ENCODE data around the gene EP400.
"Not testable (repeated sequence)": the region's sequence is repeated elsewhere in the genome, so short reads cannot be mapped to it uniquely, and the experiment has no call there.

The EP400 gene

DNA sequence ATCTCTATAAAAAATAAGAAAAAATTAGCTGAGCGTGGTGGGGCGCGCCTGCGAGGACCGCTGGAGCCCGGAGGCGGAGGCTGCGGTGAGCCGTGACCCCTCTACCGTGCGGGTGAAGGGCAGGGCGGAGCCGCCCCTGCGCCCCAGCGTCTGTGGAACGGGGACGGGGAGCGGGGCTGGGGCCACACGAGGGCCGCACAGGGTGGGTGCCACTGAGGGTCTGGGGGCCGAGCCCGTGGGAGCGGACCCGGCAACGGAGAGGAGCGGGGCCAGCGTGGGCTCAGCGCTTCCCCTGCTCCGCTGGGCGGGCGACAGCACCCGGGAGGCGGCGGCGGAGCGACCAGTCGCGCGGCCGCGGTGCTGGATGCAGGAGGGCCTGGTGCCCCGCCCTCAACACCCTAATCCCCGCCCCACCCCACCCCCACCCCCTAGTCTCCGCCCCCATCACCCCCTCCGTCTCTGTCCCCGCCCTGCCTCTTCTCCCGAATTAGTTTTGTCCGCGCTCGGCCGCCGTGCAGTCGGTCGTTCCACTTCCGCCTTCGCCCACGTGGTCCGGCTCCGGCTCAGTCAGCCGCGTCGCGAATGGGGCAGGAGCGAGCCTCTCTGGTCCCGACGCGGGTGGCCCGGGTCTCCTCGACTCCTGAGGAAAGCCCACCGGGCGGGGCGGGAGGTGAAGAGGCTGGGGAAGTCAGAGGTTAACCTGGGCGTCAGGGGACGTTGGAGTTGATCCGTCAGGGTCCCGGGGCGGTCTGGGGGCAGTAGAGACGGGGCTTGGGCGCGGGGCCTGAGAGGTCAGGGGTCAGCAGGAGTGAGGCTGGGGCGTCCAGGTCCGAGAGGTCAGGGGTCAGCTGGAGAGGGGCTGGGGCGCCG, 20.8 kb upstream of the EP400 start, which contains the start of gene PUS1:
Gene PUS1, plus strand, starts transcription at position 566 of the 870 bp plus-strand sequence. CDS start 447 bp downstream, outside the sequence.
- DNase-seq: peak; percentile 97 to 99 (median 98)

DNA sequence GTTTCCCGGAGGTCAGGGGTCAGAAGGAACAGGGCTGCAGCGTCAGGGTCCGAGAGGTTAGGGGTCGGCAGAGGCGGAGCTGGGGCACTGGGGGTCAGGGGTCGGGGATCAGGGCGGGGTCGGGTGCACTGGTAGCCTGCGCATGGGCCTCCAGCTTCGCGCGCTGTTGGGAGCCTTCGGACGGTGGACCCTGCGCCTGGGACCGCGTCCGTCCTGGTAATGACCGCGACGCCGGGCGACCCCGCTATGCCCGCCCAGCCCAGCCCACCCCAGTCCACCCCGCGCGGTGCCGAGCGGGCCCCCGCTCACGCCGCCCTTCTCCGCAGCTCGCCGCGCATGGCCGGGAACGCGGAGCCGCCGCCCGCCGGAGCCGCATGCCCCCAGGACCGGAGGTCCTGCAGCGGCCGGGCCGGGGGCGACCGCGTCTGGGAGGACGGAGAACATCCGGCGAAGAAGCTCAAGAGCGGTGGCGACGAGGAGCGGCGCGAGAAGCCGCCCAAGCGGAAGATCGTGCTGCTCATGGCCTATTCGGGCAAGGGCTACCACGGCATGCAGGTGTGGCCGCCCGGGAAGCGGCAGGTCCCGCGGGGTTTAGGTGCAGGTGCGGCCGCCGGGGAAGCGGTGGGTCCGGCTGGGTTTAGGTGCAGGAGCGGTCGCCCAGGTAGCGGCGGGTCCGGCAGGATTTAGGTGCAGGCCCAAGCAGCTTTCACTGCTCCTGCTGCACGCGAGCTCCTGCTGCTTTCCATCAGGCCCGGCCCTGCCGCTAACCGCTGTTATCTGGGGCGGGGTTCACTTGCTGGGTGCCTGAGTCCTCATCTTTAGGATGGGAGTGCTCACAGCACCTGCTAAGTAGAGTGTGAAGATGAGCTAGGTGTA, 19.9 kb upstream of the EP400 start:
- DNase-seq: peak; percentile 5 to 51 (median 30)

DNA sequence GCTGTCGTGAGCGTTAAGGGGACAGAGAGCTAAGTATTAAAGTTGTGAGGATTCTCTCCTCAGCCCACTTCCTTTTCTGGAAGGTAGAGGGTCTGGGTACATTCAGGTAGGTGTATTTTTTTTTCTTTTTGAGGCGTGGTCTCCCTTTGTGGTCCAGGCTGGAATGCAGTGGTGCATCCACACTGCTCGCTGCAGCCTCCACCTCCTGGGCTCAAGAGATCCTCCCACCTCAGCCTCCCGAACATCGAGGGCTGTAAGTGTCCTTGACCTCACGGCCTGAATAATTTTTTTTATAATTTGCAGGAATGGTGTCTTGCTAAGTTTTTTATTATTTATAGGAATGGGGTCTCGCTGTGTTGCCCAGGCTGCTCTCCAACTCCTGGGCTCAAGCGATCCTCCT, 19.2 kb upstream of the EP400 start:
- no peak for DNase-seq

DNA sequence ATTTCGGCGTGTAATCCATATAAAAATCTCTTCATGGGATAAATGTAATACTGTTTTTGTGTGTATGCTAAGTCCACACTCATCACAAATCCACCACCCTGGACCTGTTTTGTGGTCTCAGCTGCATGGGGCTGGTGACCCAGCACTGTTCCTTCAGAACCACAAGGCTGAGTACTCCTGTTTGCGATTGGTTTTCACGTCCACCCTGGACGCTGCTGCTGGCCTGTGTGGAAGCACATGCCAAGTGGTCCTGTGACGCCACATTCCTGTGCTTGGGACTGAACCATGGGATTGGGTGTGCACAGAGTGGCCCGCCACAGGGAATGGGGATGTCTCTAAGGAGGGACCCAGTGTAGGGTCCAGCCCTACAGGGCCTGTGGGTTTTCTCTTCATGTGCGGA, 16.4 kb upstream of the EP400 start:
- no peak for DNase-seq

DNA sequence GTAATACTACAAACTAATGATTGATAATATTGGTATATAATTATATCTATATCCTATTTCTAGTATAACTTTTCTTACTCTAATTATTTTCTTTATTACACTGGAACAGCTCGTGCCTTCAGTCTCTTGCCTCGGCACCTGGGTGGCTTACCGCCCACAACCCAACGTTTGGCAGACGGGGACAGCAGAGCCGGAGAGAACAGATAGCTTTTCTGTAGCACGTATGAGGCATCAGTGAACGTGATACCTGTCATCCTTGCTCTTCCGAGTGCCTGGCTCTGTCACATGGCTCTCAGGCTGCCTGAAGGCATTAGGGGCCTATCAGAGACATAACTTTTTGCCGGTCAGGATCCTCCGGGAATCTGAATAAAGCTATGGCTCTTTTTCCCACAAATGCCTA, 15.2 kb upstream of the EP400 start:
- no peak for DNase-seq

DNA sequence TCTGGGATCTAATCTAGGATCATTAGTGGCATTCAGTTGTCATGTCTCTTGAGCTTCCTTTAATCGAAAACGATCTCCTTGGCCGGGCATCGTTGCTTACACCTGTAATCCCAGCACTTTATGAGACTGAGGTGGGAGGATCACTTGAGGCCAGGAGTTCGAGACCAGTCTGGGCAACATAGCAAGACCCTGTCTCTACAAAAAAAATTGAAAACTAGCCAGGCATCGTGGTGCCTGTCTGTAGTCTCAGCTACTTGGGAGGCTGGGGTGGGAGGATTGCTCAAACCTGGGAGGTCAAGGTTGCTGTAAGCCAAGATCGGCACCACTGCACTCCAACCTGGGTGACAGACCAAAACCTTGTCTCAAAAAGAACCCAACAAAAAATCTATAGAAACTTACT, 11.7 kb upstream of the EP400 start:
- no peak for DNase-seq

DNA sequence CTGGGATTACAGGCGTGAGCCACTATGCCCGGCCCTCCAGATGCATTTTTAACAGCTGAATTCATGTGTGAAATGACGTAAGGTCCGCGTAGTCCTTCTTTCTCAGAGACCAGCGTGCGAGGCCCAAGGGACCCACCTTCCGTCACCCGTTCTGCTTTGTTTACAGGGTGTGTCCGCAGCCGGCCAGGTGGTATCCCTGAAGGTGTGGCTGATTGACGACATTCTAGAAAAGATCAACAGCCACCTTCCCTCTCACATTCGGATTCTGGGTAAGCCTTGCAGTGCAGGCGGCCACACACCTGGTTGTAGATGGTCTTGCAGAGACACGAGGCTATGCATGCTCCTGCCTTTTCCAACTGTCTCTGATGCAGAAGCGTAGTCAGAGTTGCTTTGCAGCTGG, 10.7 kb upstream of the EP400 start:
- no peak for DNase-seq

DNA sequence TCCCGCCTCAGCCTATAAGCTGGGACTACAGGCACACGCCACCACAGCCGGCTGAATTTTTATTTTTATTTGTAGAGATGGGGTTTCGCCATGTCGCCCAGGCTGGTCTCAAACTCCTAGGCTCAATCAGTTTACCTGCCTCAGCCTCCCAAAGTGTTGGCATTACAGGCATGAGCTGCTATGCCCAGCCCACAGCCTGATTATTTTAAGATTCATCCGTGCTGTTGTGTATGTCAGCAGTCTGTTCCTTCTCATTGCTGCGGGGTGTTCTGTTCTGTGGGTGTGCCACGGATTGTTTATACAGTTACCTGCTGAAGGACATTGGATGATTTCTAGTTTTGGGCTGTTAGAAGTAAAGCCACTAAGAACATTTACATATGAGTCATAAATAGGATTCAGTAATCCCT, 9.6 kb upstream of the EP400 start:
- no peak for DNase-seq

DNA sequence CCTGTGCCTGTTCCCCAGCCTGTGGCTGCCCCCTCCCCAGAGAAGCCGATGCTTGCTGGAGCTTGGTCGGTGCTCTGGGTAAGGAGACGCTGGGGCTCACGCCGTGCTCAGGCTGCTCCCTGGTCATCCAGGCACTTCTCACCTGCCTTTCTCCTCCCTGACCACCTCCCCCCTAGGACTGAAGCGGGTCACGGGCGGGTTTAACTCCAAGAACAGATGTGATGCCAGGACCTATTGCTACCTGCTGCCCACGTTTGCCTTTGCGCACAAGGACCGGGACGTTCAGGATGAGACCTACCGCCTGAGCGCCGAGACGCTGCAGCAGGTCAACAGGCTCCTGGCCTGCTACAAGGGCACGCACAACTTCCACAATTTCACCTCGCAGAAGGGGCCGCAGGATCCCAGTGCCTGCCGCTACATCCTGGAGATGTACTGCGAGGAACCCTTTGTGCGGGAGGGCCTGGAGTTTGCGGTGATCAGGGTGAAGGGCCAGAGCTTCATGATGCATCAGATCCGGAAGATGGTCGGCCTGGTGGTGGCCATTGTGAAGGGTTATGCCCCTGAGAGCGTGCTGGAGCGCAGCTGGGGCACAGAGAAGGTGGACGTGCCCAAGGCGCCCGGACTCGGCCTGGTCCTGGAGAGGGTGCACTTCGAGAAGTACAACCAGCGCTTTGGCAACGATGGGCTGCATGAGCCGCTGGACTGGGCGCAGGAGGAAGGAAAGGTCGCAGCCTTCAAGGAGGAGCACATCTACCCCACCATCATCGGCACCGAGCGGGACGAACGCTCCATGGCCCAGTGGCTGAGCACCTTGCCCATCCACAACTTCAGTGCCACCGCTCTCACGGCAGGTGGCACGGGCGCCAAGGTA, 8.4 kb upstream of the EP400 start:
- no peak for DNase-seq

DNA sequence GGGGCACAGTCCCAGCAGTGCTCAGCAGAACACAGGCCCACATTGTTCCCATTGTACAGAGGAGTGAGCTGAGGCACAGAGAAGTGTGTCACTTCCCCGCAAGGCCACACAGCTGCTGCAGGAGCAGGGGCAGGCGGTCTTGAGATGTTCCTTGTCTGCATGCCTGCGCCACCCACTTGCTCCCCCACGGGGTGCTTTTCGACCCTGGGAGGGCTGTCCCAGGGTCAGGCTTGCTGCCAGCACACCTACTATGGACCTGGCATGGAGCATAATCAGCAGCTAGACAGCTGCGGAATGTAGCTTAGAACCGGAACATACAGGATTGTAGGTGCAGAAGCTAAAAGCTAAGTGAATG, 7.8 kb upstream of the EP400 start:
- no peak for DNase-seq

DNA sequence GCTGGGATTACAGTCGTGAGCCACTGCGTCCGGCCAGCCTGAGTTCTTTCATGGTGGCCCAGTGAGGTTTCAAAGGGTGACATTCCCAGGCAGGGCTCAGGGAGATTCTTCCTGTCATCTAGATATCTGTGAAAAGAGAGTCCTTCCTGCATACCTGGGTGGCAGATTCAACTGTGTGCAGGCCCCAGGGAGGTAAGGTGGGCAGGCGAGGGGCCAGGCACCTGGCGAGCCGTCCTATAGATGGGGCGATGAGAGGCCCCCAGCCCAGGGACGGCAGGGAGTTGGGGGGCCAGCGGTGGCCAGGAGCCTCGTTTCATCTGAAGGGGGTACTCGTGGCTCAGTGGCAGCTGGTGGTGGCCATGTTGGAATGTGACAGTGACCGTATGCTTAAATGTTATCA, 7.1 kb upstream of the EP400 start:
- no peak for DNase-seq

DNA sequence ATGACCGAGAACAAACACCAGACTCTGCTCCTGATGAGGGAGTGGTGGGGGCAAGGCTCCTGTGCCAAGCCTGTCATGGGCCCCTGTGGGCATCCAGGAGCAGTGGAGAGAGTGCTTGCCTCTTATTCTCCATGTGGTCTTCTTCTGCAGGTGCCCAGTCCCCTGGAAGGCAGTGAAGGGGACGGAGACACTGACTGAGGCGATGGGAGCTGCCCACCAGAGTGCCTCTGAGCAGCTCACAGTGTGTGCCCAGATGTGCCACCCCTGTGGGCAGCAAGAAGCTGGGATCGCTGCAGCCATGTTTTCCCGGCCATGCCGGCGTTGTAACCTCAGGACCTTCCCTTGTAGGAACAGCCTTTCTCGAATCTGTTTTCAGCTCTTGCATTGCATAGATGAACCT, 6.4 kb upstream of the EP400 start:
- DNase-seq: no peak

DNA sequence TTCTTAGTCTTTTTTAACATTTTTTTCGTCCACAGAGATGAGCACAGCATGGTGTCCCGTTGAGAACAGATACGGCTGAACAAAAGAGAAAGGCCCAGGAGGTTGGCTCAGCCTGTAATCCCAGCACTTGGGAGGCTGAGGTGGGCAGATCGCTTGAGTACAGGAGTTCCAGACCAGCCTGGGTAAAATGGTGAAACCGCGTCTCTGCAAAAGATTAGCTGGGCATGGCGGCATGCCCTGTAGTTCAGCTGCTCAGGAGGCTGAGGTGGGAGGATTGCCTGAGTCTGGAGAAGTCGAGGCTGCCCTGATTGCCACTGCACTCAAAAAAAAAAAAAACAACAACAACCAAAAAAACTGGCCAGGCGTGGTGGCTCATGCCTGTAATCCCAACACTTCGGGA, 5.9 kb upstream of the EP400 start:
- DNase-seq: no peak

DNA sequence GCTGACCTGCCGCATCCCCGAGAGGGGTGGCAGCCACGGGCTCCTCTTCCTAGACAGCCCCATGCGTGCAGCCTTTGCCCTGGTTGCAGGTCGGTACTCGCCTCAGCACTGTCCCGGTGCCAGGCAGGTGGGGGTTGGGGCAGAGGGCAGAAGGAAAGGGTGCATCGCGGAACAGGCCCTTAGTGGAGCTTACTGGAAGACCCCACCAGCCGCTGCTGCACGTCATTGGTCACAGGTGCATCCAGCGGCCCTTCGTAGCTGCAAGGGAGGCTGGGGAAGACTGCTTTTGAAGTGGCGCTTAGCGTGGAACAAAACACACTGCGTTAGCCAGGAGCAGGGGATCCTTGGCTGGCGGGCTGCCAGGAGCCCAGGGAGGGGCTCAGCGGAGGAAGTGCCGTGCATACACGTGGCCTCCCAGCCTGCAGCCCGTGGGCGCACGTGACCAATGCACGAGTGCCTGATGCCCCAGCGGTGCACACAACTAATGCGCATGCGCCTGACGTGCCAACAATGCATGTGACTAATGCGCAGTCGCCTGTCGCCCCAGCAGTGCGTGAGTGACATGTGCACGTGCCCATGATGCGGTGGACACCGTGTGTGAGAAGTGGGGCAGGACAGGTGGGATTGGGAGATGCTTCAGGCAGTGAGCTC, 5.0 kb upstream of the EP400 start:
- no peak for DNase-seq

DNA sequence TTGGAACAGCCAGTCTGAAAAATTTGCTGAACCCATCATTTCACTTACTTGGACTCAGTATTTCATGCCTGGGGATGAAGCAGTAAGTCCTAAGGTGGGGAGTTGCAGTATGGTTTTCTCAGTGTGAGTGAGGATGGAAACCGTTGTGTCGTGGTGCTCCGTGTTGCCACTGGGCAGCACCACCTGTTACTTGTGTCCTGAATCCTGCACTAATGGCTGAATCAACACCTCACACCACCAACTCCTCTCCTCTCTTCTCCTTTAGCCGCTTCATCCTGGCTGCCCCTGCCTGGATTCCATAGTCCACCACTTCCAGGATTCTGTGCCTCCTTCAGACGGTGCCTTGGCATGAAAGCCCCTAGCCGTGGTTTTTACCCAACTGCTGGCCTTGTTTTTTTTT, 3.0 kb upstream of the EP400 start:
- no peak for DNase-seq

DNA sequence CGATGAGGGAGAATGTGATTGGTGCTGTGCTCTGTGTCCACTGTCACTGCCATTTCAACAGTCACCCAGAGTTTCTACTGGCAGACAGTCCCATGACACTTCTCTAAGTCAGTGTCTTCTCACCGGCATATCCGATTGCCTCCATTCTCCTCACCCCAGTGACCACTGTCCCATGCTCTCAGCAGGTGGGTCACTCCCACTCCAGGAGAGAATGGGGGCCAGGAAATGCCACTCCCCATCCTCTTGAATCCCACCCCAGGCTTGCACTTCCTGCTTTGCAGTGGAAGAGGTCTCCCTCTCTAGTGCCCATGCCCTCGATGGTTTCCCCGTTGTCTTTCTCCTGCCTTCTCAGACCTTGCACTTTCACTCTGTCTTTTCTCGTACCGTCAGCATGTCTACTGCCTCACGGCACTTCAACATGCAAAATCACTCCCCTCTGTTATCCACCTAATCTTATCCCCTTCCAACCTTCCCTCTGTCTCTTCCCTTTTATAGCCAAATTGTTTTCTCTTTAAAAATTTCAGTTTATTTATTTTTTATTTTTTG, 2.2 kb upstream of the EP400 start:
- DNase-seq: no peak

DNA sequence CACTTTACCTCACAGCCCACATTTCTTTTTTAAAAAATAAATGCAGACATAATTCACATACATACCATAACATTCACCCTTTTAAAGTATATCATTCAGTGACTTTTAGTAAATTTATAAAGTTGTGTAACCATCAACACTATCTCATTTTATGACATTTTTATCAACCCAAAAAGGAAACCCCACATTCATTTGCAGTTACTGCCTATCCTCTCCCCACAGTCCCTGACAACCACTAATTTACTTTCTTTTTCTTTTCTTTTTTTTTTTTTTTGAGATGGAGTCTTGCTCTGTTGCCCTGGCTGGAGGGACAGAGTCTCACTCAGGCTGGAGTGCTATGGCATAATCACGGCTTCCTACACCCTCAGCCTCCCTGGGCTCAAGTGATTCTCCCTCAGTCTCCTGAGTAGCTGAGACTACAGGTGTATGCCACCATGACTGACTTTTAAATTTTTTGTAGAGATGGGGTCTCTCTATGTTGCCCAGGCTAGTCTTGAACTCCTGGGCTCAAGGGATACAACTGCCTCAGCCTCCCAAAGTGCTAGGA, 1.5 kb upstream of the EP400 start:
- DNase-seq: no peak

DNA sequence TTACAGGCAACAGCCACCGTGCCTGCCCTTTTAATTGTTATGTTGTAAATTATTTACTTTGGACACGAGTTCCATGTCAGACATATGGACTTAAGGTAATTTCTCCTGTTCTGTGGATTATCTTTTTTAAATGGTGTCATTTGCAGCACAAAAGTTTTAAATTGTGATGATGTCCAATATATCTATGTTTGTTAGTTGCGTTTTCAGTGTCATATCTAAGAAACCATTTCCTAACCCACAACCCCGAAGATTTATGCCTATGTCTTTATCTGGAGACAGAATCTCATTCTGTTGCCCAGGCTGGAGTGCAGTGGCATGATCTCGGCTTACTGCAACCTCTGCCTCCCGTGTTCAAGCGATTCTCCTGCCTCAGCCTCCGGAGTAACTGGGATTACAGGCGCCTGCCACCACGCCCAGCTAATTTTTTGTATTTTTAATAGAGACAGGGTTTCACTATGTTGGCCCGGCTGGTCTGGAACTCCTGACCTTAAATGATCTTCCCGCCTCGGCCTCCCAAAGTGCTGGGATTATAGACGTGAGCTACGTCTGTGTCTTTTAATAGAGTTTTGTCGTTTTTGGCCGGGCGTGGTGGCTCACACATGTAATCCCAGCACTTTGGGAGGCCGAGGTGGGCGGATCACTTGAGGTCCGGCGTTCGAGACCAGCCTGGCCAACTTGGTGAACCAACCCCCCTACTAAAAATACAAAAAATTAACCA, 870 bp upstream of the EP400 start:
- not testable (repeated sequence) for DNase-seq

DNA sequence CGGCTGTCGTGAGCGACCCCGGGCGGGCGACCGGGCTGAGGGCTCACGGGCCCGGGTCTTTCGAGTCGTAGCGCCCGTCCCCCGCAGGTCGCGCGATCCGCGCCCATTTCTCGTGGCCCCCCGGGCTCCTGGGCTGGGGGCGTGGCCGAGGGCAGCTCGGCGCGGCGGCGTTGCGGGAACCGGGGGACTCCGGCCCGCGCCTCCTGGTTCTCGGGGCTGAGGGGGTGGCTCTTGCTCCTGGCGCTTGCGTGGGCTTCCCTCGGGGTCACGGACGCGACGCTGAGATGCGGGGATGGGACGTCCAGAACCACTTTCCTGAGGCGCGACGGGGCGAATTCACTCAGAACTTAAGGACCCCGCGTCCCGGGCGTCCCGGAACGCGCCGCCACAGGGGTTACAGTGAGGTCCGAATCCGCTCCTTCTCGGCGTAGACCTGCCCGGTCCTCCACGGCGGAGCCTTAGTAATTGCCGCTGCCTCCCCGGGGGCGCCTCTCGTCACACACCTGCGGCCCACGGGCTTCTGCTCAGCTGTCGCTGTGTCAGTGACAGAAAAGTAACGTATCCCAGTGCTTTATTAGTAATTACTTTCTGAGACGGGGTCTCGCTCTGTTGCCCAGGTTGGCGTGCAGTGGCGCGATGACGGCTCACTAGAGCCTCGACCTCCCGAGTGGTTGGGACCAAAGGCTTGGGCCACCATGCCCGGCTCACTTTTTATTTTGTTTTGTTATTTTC, 606 bp downstream of the EP400 start:
- peak; percentile 11 to 59 (median 35) for DNase-seq

DNA sequence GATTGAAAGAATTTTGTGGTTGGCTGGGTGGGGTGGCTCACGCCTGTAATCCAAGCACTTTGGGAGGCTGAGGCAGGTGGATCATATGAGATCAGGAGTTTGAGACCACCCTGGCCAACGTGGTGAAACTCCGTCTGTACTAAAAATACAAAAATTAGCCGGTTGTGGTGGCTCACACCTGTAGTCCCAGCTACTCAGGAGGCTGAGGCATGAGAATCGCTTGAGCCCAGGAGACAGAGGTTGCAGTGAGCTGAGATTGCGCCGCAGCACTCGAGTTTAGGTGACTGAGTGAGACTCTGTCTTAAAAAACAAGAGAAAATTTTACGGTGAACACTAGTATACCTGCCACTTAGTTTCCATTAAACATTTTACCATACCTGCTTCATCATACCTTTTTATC, 4.1 kb downstream of the EP400 start:
- not testable (repeated sequence) for DNase-seq
